ENCODE data around the gene SYNE2.
A peak's percentile ranks its signal among the peaks of the same experiment; 100 is the strongest.
"Not testable (repeated sequence)": the region's sequence is repeated elsewhere in the genome, so short reads cannot be mapped to it uniquely, and the experiment has no call there.

The SYNE2 gene

DNA sequence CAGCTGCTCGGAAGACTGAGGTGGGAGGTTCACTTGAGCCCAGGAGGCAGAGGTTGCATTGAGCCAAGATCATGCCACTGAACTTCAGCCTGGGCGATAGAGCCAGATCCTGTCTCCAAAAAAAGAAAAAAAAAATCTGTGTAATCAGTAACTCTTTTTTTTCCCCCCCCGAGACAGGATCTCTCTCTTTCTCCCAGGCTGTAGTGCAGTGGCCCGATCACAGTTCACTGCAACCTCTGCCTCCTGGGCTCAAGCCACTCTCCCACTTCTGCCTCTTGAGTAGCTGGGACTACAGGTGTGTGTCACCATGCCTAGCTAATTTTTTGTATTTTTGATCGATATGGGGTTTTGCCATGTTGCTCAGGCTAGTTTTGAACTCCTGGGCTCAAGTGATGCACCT, 113.6 kb downstream of the SYNE2 start:
- DNase-seq: no peak

DNA sequence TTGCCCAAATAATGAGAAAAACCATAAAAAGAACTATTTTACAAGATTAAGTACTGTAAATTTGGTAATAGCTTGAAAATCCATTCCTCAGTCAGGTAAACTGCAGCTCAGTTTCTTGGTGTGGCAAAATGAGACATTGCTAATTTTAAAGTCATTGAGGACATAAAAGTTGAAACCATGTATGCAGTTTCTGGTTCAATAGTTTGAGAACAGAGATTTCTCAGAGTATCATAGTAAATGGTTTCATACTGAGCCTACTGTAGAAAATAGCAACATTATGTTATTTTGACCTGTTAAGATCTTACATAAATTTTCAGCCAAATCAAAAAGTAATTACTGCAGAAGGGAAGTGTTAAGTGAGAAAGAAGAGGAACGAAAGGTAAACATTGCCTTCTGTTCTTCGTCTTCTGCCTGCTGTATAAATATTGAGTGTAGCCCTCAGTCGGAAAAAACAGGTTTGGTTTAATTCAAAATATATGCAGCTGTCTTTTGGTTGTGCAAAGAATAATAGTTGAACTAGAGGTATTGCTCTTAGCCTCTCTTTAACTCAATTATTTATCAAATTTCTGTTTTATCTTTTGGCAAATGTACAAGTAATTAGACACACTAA, 119.6 kb downstream of the SYNE2 start:
- DNase-seq: no peak

DNA sequence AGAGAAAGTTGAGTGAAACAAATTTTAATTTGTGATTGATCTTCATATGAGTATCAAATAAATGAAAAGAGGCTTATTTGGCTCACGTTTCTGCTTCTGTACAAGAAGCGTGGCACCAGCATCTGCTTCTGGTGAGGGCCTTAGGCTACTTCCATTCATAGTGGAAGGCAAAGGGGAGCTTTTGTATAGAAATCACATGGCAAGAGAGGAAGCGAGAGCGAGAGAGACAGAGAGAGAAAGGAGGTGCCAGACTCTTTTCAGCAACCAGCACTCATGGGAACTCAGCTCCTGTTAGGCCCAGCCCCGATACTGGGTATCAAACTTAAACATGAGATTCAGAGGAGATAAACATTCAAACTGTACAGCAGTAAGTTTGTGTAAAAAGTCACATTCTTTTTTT, 121.4 kb downstream of the SYNE2 start:
- no peak for DNase-seq

DNA sequence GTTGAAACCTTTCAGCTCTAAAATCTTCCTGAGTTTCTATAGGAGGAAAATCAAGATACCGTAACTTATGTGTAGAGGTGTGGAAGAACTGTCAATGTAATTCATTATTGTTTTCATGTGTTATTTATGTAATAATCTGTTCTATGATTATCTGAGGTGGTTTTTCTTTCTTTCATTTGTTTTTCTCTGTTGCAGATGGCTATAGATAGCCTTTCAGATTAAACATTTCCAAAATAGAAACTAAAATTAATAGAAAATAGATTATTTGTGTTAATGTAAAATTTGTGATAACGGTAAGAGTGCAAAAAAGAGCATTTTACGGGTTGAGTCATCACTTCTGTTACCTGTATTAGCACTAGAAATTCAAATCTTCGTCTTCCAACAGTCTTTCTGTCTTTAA, 128.8 kb downstream of the SYNE2 start:
- no peak for DNase-seq

DNA sequence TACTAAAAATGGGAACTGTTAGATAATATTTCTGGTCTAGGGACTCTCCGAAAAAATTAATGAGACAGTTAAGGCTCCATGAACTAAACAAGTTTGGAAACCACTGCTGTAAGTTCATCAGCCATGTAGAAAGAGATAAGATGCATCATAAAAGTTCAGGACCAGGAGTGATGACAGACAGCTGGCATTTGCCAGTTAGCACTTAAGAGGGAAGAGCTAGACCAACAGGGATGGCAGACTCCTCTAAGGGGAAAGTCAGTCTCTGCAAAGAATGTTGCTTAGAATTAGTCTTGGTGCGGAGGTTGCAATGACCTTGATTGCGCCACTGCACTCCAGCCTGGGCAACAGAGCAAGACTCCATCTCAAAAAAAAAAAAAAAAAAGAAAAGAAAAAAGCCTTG, 129.4 kb downstream of the SYNE2 start:
- no peak for DNase-seq

DNA sequence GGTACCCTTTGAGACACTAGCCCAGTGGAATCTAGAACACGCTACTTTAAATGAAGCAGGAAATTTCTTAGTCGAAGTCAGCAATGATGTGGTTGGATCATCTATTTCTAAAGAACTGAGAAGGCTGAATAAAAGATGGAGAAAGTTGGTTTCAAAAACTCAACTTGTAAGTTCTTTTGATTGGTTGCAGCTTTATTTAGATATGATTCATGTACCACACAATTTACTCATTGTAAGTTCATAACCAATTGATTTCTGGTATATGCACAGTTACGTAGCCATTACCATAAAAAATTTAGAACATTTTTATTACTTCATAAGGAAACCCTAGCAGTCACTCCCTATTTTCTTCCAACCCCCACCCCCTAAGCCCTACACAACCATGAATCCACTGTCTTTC, 129.8 kb downstream of the SYNE2 start:
- DNase-seq: no peak

DNA sequence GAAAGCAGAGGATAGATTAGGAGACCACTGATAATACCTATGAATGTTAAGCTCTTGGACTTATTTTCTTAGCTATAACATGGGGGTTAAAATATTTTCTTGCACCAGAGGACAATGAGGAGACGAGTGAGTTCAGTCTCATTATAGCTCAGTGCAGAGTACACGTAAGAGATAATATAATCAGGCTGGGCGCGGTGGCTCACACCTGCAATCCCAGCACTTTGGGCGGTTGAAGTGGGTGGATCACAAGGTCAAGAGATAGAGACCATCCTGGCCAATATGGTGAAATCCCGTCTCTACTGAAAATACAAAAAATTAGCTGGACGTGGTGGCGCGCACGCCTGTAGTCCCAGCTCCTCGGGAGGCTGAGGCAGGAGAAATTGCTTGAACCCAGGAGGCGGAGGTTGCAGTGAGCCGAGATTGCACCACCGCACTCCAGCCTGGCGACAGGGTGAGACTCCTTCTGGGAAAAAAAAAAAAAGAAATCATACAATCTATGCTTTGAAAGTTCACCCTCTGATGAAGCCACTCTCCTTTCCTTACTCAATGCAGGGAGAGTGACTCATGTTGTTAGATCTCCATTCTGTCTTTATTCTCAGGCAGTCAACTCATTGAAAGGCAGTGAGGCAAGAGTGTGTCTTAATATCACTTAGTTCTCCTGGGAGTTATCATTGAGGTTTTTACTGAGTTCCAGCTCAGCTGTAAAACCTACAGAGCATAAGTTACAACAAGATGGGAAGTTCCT, 134.2 kb downstream of the SYNE2 start:
- DNase-seq: peak; percentile 62

DNA sequence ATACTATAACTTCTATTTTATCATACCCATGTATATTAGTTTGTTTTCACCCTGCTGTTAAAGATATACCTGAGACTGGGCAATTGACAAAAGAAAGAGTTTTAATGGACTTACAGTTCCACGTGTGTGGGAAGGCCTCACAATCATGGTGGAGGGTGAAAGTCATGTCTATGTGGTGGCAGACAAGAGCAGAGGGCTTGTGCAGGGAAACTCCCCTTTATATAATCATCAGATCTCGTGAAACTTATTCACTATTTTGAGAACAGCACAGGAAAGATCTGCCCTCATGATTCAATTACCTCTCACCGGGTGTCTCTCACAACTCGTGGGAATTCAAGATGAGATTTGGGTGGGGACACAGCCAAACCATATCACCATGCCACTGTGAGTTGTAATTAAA, 135.8 kb downstream of the SYNE2 start:
- no peak for DNase-seq

DNA sequence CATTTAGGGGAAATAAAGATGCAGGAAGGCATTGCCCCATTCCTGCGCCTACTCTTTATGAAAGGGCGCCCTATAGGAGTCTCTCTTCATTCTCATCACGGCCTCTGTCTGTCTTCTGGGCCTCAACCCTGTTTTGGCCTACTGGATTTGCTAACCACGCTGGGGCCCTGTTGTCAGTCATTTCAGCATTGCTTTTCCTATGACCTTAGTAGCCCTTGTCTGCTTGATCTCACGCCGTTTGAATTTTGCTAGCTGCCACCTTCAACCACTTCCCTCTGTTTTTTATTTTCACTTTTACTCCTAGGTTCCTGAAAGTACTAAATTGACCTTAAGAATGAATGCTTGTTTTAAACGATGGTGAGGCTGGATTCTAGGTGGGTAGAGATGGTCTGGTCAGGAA, 139.0 kb downstream of the SYNE2 start:
- DNase-seq: no peak

DNA sequence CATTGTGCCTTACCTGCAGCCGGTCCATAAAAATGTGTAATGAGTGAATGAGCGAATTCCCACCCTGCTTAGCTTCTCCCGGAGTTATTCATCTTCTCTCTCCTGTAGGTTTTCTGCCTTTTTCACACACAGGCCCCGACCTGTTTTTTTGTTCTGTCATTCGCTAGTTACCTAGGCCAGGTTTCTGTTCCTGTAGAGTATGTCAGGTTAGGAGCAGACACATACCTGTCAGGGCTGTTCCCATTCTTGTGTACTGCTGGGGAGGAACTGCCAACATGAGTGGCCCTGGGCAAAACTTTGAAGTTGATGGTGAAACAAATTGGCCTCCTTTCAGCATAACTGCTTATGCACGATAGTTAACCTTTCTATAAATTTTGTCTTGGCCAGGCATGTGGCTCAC, 140.1 kb downstream of the SYNE2 start:
- DNase-seq: no peak

DNA sequence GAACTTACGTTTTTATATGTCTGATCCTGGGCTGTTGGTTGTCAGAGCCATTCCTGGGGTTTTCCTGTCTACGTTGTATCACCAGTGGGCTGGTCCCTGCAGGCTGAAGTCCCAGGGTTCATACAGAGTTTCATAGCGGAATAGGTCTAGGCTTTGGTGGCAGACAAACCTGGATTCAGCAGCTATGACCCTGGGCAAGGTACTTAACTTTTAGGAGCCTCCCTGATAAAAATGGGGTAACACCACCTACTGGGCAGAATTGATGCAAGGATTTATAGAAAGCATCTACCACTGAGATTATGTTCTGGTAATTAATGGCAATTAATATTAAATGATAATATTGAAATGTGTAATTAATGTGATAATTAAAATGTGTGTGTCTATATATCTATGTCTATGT, 141.2 kb downstream of the SYNE2 start:
- DNase-seq: no peak

DNA sequence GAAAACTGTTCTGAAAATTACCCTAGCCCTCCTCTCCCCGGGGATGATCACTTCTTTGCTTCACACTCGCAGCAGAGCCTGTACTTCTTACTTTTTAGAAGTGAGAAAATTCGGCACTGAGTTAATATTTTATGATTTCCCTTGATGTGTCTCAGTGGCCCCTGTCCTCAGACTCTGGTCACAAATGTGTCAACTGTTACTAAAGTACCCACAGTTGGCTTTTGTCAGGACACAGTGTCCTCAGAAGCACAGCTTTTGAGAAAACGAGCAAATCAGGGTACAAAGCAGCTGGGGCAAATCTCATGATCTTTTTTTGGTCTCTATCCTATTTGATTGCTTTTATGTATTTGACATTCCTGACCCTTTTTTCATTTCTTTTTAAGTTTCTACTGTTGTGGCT, 142.5 kb downstream of the SYNE2 start:
- no peak for DNase-seq

DNA sequence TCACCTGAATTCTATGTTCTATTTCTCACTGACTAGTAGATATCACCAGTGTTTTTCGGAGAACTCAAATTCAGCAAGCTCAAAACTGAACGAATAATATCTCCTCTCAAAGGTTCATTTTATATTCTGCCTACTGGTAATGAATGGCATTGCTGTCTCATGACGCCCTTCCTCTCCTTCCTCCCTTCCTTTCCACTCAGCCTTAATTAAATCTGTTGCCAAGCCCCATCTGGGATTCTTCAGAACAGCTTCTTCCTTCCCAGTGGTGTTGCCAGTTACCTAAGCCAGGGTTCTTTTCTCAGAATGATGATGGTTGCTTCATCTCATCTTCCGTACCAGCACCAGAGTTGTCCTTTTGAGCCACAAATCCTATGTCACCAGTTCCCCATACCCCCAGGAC, 143.2 kb downstream of the SYNE2 start:
- DNase-seq: no peak

DNA sequence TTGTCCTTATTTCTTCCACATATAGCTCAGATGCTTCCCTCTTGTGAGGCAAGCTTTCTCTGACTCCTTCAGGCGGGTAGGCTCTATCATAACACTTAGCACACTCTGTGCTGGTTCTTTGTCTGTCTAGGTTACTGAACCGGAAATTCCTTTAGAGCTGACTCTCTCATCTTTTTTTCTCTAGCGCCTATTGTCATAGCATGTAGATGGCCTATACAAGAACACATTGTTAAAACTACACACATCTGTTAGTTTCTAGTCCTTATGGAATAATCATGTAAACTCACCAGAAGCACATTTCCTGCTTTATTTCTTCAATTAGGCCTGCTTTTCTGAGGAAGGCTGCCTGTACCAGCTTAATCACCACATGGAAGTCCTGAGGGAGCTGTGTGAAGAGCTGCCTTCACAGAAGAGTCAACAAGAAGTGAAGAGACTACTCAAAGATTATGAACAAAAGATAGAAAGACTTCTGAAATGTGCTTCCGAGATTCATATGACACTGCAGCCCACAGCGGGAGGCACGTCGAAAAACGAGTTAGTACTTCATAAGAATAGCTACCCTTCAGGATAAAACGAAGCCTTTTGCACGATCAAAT, 143.9 kb downstream of the SYNE2 start:
- no peak for DNase-seq

DNA sequence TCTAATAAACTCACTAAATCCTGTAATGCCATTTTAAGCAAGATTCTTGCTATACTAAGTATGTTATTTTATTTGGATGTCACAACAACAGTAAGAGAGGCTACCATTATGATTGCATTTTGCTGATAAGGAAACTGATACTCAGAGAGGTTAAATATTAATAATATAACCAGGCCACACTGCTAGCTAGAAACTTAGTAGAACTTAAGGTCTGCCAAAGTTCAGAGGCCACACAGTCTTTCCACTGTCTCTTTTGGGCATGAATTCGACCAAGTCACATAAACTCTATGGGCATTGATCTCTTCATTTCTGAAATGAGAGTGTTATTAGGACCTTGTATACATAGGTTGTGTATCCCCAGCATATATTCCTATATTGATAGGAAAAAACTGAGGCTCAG, 147.9 kb downstream of the SYNE2 start:
- no peak for DNase-seq

DNA sequence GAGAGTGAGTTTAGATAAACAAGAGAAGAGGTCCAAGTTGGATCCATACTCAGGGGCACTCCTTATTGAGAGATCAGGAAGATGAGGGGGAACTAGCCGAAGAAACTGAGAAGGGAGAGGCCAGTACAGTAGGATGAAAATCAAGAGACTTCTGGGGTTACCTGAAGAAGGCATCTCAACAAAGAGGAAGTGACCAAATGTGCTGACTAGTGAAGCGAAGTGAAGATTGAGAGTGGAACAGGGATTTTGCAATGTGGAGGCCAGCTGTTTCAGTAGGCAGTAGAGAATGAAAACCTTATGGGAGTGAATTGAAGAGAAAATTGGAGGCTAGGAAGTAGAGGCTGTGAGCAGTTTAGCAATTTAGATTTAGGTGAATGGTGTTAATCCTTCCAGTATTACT, 153.0 kb downstream of the SYNE2 start:
- DNase-seq: no peak

DNA sequence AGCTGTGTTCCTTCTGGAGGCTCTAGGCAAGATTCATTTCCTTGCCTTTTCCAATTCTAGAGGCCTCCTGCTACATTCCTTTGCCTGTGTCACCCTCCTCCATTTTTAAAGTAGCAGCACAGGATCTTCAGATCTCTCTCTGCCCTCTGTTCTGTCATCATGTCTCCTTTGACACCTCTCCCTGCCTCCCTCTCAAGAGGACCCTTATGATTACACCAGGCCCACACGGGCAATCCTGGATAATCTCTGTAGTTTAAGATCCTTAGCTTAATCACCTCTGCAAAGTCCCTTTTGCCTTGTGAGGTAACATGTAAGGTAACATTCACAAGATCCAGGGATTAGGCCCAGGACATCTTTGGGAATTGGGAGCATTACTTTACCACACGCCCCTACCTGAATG, 155.2 kb downstream of the SYNE2 start:
- no peak for DNase-seq

DNA sequence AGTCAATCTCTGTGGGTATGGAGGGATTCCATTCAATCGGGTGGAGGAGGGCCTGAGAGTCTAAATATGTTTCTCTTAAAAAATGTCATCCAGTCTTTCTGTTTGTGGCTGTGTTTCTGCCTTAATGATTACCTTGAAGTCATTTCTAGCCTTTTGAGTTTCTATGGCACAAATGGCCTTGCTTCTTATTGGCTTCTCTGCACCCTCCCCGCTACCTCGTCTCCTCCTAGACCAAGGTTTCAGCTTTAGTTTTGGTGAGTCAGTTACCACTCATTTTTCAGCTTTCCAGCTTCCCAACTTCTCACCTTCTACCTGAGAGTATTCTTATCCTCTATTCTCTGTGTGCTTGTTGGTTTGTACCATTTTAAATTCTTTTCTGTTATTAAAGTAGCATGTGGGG, 159.2 kb downstream of the SYNE2 start:
- DNase-seq: no peak

DNA sequence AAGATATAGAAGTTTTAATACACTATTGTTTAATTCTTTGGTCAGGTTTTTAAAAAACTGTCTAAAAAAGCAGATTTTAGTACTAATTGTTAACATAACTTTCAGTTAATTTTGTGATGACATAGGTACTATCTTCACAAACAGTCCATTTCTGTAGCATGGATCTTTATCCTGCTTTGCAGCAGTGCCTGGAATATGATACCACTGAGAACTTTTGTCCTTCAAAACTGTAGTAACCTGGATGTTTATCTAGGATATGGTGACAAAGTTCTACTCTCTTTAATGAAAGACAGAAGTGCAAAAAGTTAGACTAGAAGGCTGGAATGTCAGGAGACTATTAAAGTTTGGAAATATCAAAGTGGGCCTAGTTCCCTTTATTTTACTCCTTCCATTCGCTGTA, 159.9 kb downstream of the SYNE2 start:
- no peak for DNase-seq

DNA sequence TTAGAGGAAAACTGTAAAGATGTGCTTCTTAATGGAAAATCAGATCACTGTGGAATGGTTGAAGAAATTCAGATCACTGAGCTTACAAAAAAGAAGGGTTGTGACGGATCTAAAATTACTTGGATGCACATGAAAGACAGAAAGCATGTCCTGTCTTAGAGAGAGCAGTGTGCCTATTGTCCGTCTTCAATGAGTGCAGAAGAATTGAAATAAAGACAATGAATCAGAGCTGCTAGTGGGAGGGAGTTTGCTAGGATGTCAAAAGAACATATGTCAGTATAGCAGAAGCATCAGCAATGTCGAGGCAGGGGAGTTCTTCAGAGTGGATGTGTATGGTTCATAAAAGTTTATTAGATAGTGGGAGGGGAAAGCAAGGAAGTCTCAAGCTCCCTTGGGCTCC, 172.7 kb downstream of the SYNE2 start:
- DNase-seq: no peak

DNA sequence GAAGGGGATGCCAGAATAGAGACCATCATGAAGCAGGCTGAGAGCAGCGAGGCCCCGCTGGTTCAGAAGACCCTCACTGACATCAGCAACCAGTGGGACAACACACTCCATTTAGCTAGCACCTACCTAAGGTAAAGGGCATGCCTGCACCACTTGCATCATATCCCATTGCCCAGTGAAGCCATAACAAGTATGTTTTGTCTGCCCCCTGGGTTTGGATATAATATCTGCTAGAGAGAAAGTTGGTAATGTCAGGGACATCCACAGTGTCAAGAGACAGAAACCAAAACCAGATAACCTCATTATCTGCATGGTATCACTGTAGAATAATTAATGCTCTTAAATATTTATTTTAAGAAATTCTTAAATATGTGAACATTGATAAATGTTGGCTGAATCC, 173.8 kb downstream of the SYNE2 start:
- no peak for DNase-seq

DNA sequence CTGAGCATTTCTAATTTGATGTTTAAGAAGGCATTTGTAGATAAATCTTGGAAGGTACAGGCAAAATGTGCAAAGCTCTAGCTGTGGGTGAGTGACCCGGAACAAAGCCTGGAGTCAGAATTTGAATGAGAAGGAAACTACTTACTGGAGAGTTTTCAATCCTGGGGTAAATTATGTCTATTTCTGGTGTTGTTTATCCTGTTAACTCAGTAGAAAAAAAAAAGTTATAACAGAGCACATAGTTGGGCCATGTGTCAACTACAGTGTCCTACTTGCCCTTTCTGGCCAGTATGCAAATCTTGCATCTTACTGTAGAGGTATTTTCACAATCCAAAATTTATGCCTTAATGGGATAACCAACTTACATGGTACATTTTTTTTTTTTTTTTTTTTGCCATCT, 182.3 kb downstream of the SYNE2 start:
- DNase-seq: no peak

DNA sequence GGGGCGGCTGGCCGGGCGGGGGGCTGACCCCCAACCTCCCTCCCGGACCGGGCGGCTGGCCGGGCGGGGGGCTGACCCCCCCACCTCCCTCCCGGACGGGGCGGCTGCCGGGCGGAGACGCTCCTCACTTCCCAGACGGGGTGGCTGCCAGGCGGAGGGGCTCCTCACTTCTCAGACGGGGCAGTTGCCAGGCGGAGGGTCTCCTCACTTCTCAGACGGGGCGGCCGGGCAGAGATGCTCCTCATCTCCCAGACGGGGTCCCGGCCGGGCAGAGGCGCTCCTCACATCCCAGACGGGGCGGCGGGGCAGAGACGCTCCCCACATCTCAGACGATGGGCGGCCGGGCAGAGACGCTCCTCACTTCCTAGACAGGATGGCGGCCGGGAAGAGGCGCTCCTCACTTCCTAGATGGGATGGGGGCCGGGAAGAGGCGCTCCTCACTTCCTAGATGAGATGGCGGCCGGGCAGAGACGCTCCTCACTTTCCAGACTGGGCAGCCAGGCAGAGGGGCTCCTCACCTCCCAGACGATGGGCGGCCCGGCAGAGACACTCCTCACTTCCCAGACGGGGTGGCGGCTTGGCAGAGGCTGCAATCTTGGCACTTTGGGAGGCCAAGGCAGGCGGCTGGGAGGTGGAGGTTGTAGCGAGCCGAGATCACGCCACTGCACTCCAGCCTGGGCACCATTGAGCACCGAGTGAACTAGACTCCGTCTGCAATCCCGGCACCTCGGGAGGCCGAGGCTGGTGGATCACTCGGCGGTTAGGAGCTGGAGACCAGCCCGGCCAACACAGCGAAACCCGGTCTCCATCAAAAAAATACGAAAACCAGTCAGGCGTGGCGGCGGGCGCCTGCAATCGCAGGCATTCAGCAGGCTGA, 185.3 kb downstream of the SYNE2 start:
- DNase-seq: not testable (repeated sequence)
